IPS-18c (cell line): Measurements from ENCODE around the gene DPYSL4.

Source experiments
- H3K4me3 ChIP-seq: 2 replicates; pipeline ENCODE4 v1.7.0; 2013; ENCODE audit warnings: low read depth, mild to moderate bottlenecking, low read length, moderate library complexity; ENCODE audit not compliant: insufficient read depth
- H3K9me3 ChIP-seq: one replicate; pipeline ENCODE4 v1.6.1; 2013; ENCODE audit warnings: mild to moderate bottlenecking, low read length, moderate library complexity; ENCODE audit not compliant: control insufficient read depth, insufficient read depth

DPYSL4 gene

DNA sequence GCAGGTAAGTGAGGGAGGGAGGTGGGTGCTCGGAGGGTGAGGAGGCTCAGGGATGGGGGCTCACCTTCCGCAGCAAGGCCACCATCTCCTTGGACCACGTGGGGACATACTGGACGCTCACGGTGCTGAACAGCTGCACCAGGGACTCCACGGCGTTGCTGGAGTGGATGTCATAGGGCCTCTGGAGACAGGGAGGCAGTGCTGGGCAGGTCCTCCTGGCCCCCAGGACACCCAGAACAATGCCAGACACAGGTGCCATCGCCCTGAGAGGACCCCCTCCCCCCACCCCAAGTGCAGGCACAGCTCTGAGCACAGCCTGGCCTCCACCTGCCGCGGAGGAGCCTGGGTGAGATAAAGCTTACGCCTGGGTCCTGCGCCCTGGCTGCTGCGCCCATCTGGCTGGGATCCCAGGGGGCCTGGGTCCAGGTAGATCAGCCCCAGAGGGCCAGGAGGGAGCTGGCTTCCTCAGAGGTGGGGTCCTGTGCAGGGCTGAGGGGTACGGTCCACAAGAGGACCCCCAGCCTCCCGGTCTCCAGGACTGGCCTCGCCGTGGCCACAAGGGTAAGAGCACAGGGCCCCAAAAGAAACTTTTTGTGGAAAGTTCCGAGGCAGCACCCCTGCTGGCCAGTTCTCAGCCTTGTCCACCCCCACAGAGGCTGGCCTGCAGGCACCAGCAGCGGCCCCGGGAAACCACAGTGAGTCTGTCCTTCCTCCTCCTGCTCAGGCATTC lies 37.8 kb downstream of the DPYSL4 start:
- Histone ChIP-seq H3K4me3 (no peak overlapping the region), H3K9me3 (no peaks in the 10 kb centered on the region)

DNA sequence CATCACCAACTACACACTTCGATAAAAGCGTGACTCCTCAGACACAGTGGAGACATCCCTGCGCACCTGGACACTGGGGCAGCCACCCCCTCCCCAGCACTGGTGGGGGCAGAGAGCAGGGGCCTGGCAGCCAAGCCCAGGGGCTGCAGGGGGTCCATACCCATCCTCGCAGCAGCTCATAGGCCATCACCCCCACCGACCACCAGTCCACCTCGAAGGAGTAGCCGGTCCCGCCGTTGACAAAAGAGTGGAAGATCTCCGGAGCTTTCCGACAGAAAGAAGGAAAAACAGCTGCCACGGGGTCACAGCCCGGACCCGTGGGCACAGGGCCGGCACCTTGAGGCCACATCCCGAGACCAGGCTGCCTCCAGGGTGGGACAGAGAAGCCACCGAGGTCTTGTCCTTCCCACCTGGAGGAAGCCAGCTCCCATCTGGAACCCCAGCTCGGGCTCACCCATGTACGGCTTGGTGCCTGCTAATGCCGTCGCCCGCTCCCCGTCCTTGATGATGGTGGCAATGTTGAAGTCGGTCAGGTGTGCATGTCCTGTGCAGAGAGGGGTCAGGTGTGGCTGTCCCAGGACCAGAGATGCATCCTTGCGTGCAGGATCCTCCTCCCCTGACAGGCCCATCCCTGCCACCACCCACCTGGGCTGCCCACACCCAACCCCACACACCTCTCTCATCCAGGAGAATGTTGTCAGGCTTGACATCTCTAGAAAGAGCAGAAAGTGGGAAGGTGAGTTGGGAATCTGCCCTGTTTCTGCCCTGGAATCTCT lies 38.5 kb downstream of the DPYSL4 start:
- H3K4me3 ChIP-seq = no peak overlapping the region
- H3K9me3 ChIP-seq = no peaks in the 10 kb centered on the region

DNA sequence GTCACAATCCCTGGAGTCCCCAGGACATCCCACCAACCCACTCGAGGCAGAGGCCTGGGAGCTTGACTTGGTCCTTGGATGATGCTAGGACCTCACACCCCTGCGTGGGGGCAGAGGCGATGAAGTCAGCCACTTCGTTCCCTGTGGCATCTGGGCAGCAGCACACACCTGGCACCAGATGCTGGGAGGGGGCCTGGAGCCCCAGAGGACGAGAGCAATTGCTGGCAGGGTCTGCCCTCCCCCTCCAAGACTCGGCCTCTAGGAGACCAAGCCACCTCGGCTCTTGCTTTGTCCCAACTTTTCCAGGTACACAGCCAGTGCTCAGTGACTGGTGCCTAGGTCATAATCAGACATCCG lies 39.1 kb downstream of the DPYSL4 start:
- Histone ChIP-seq H3K4me3 (no peak overlapping the region), H3K9me3 (no peaks in the 10 kb centered on the region)

DNA sequence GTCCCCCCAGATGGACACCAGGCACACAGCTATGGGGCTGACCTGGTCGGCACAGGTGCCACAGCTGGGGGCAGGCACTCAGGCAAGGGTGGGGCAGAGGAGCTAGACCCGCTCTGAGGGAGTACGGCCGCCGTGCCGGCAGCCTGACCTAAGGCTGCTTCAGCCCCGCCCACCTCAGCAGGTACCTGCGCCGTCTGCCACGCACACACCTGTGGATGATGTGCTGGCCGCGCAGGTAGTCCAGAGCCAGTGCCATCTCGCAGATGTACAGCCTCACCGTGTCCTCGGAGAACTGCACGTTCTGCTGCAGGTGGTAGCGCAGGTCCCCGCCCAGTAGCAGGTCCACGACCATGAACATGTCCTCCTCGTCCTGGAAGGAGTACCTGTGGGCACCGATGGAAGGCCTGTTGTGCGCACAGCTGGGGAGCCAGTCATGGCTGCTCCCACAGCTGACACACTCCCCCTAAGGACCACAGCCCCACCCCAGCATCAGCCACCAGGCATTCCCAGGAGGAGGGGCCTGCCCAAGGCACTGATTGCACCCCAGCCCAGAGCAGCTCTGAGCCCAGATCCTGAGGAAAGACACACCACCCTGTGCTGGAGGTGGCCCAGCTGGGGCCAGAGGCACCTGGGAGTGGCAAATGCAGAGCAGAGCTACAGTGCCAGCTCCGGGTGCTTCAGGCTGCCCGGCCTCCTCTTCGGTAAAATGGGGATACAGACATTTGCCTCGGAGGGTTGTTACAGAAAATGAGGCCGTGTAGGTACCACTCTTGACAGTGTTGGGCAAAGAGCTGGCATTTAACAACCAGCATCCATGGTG lies 40.0 kb downstream of the DPYSL4 start:
- H3K4me3 ChIP-seq = no peak overlapping the region
- no peaks in the 10 kb centered on the region for H3K9me3 ChIP-seq

DNA sequence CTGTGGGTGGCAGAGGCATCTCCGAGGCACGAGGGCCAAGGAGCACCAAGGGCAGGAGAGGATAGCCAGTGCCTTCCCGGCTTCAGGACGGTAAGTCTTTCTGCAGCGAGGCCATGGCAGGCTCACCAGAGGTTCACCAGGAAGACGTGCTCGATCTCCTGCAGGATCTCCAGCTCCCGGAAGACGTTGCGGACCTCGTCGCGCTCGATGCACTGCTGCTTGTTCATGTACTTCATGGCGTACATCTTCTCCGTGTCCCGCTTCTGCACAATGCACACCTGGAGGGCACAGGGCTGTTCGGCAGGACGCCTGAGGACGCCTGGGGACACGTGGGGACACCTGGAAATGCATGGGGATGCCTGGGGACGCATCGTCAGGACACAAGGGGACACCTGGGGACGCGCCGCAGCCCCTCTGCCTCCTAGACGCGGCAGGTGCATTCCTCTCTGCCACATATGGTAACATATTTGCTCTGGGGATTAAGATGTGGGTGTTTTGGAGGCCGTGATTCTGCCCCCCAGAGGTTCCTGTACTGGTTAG lies 41.2 kb downstream of the DPYSL4 start:
- Histone ChIP-seq H3K4me3 (no peak overlapping the region), H3K9me3 (no peaks in the 10 kb centered on the region)

DNA sequence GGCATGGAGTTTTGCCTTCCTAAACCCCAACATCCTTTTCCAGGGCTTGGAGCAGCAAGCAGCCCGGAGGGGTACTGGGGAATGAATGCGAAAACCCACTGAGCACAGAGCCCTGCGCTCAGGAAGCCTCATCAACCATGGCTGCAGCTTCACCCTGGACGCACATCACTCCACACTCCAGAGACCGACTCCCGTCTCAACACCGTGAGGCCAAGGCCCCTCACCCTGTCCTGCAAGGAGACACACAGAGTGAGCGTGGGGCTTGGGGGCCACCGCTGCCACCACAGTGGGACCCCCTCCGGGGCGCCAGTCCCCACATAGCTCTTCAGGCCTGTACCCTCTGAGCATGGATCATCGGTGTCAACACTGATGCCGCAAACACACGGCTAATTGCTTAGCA lies 41.9 kb downstream of the DPYSL4 start:
- H3K9me3 ChIP-seq = no peaks in the 10 kb centered on the region
- H3K4me3 ChIP-seq = no peak overlapping the region

DNA sequence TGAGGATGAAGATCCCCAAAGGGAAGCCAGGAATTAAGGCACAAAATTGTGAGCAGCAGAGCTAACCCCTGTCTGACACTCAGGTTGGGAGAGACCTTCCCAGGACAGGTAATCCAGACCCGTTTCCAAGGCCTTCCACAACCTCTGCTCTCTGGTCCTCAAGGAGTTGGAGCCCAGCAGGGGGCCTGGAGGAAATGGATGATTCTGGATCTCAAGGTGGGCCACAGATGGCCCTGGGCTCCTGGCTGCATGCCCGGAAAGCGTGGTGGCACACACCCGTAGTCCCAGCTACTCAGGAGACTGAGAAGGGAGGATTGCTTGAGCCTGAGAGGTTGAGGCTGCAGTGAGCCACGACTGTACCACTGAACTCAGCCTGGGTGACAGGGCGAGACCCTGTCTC lies 42.3 kb downstream of the DPYSL4 start:
- H3K9me3 ChIP-seq = no peaks in the 10 kb centered on the region
- no peak overlapping the region for H3K4me3 ChIP-seq

DNA sequence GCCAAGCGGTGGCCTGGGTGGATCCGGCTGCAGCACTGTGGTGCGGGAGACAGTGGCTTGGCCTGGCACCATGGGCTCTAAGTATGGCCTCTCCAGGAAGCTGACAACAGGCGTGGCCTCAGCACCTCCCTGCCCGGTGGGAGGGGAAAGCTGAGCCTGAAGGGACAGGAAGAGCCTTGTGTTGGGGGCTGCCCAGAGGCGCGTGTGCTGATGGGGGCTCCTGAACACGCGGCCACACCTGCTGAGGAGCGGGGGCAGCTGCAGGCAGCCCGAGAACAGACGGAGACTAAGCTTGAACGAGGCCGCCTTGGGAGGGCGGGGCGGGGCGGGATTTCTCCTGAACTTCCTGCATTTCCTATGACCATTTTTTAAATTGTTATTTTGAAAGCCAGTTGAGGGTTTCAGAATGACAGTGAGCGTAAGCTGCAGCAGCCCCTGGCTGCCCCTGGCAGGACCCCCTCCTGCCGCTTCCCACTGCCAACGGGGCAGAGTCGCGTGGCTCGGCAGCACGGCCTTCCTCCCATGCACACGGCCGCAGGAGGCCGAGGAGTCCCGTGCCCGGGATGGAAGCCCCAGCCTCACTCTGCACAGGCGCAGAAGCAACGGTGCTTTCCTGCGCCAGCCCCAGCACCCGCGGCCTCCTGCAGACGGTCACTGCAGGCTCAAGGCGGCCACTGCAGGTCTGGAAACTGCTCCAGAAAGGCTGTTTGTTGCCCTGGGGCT lies 43.2 kb downstream of the DPYSL4 start:
- no peaks in the 10 kb centered on the region for H3K9me3 ChIP-seq
- no peak overlapping the region for H3K4me3 ChIP-seq

DNA sequence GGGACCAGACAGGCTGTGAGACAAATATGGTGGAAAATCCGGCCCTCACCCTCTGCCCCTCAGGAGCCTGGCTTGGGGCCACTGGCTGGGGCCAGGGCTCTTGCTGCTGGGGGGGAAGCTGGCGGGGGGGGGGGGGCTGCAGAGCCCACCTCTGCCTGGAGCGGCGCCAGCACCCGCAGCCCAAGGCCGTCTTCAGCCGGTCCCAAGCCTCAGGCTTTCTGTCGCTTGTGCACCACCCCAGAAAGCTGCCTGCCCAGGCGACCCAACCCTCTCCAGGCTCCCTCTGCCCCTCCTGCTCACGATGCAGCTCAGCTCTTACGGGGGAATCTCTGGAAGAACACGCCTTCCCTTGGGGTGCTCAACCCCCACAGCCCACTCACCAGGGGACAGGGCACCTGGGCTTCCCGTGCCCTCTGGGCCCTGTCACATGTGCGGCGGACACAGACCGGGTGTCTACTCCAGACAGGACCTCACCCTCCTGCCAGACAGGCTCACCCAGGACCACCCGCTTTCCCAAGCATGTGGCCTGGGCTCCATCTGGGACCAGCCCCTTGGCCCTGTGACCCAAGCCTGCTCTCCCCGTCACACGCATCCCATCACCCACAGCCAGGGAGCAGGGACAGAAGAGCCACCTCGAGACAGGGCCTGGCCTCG lies 43.9 kb downstream of the DPYSL4 start:
- no peaks in the 10 kb centered on the region for H3K9me3 ChIP-seq
- H3K4me3 ChIP-seq = no peak overlapping the region

DNA sequence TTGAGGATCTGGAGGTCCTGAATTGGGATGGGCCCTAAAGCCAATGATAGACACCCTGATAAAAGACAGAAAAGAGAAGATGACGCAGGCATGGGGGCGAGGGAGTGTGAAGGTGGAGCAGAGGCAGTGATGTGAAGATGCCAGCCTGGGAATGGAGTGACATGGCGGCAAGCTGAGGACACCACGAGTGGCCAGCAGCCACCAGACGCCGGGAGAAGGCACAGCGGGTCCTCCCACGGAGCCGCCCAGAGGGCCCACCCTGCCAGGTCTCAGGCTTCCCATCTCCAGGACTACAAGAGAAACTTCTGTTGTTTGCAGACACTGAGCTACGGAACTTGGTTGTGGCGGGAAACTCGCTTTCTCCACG lies 44.9 kb downstream of the DPYSL4 start:
- Histone ChIP-seq H3K9me3 (no peaks in the 10 kb centered on the region), H3K4me3 (no peak overlapping the region)

DNA sequence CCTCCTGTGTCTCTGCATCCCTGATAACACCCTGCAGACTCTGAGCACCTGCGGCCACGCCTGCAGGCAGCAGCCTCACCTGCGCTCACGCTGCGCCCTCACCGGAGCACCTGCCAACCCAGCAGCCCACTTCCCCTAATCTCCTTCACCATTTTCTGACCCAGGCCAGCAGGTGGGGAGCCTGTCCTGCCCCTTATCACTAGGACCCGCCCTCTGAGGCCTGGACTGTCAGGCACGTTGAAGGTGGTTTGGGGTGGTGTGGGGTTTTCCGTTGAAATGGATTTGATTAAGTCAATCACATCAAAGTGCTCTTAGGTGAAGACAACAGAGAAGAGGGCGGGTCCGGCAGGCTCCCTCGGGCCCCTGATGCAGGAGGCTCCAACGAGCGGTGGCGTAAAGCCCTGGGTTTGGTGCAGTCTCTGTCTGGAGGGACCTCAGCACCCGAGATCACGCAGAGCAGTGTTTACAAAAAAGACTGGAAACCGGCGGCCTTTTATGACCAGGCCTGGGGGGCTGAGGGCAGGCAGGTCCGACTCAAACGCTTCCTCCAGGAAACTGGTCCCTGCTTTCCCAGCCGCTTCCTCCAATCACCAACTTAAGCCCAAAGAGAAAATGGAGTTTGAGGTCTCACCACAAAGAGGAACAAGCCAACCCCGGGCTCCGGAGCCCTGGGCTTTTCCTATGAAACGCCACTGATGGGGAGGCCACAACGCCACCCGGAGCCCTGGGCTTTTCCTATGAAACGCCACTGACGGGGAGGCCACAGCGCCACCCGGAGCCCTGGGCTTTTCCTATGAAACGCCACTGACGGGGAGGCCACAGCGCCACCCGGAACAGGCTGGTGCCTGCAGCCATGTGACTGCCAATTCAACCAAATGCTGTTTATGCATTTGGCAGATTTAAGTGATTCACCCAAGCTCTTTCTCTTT lies 45.5 kb downstream of the DPYSL4 start:
- Histone ChIP-seq H3K4me3 (no peak overlapping the region), H3K9me3 (no peaks in the 10 kb centered on the region)

DNA sequence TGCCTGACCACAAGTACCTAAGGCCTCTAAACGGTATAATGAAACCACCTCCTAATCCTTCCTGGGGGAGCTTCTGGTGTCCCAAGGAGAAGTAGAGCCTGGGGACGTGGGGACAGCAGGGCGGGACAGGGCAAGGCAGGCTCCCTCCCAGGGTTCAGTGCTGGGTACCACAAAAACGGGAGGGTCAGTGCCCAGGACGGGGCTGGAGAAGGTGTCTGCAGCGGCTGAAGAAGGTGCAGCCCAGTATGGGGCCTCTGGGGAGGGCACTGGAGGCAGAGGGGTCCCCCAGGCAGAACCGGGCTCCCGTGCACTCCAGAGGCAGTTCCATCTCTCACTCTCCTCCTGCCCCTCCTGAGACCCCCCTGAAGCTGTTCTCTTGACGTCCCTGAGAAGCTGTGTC lies 46.2 kb downstream of the DPYSL4 start:
- H3K9me3 ChIP-seq = no peaks in the 10 kb centered on the region
- H3K4me3 ChIP-seq = no peak overlapping the region

DNA sequence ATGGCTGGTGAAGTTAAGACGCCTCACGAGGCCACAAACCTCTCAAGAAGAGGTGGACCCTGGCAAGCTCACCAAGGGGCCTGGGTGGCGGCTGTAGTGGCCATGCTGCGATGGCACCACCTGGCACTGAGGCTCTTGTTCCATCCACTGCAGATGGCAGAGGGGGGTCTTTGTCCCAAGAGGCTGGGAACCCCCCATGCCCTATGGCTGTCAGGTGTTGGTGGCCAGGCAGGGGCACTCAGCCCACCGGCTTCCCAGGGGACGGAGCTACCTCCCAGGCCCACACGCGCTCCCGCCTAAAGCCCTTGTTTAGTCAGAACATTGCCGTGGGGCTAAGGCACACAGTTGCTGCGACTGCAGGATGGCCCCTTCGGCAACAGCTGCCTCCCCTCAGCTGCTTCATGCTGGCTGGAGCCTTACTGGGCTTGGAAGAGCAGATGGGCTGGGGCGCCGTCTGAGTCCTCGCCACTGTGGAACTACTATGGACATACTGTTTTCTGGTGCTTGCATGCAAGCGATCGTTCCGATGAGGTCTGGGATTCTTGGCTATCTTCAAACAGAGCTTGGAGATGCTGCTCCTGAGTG lies 46.8 kb downstream of the DPYSL4 start:
- H3K9me3 ChIP-seq = no peaks in the 10 kb centered on the region
- no peak overlapping the region for H3K4me3 ChIP-seq

DNA sequence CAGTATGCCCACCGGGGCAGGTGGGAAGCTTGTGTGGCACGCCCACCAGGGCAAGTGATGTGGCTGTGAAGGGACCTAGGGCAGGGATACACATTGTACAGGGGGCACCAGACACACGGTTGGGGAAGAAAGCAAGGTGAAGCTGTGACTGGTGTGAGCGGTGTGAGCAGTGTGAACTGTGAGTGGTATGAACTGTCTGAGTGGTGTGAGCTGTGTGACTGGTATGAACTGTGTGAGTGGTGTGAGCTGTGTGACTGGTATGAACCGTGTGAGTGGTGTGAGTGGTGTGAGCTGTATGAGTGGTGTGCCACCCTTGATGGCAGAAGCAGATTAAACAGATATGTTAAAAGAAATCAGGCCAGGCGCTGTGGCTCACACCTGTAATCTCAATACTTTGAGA lies 48.1 kb downstream of the DPYSL4 start:
- H3K4me3 ChIP-seq = no peak overlapping the region
- H3K9me3 ChIP-seq = no peaks in the 10 kb centered on the region

DNA sequence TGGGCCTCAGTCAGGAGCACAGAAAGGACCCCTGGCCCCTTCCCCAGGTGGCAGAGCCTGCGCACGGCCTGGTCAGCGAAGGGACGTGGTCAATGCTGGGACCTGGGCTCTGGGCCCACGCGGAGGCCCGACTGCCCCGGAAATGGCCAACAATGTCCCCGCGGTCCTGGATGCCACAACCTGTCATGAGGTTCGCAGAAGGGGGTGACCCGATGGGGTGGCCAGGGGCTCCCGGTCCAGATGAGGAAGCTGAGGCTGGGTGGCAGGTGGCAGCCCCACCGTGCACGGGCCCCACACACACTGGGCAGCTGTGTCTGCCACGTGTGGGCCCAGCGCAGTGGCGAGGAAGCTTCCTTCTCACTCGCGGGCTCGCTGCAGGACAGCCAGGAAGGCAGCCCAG lies 49.4 kb downstream of the DPYSL4 start:
- H3K4me3 ChIP-seq = no peak overlapping the region
- no peaks in the 10 kb centered on the region for H3K9me3 ChIP-seq

DNA sequence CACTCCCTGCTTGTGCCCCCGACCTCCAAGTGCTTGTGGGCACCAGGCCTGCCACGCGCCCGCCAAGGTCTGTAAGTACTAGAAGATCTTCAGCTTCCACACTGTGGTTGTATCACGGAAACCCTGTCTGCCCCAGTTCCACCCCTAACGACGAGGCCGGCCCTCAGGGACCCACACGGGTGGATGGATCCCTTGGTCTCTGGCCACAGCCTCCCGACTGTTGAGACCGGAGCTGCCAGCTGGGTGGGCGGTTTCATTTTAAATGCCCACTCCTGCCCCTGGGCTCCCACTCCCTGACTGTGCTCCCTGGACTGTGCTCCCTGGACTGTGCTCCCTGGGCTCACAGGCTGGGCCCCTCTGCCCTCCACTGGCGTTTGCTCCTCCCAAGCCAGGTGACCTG lies 50.1 kb downstream of the DPYSL4 start:
- H3K9me3 ChIP-seq = no peaks in the 10 kb centered on the region
- no peak overlapping the region for H3K4me3 ChIP-seq
